Measurements from ENCODE around the gene PIEZO2.
"Not testable (repeated sequence)": the region's sequence is repeated elsewhere in the genome, so short reads cannot be mapped to it uniquely, and the experiment has no call there.

Gene PIEZO2

GRCh38 chr18:10846035-10846434 lies 303.3 kb downstream of the PIEZO2 start:
- H3K36me3 Mint-ChIP-seq, CTCF ChIA-PET, H3K27me3 Mint-ChIP-seq, DNase-seq, H3K27ac Mint-ChIP-seq, H3K4me3 Mint-ChIP-seq, H3K9me3 Mint-ChIP-seq, H3K4me1 Mint-ChIP-seq: not testable (repeated sequence)

GRCh38 chr18:10843565-10843964 lies 305.8 kb downstream of the PIEZO2 start:
- no peaks in the 10 kb centered on the region for H3K36me3 Mint-ChIP-seq
- H3K27ac Mint-ChIP-seq, result no peak overlapping the region
- DNase-seq, result no peak
- H3K4me3 Mint-ChIP-seq, result no peak overlapping the region
- H3K9me3 Mint-ChIP-seq, result no peaks in the 10 kb centered on the region
- H3K4me1 Mint-ChIP-seq, result no peaks in the 10 kb centered on the region
- CTCF ChIA-PET, result no interaction called here
- no peaks in the 10 kb centered on the region for H3K27me3 Mint-ChIP-seq

- Mint-ChIP-seq H3K4me3 (no peak overlapping the region), H3K27me3 (no peaks in the 10 kb centered on the region), H3K9me3 (no peaks in the 10 kb centered on the region), H3K27ac (no peak overlapping the region), H3K36me3 (no peaks in the 10 kb centered on the region), H3K4me1 (no peaks in the 10 kb centered on the region)
- DNase-seq, result no peak
- CTCF ChIA-PET, result no interaction called here
These were observed 306.5 kb downstream of the PIEZO2 start for GRCh38 chr18:10842861-10843260.

GRCh38 chr18:10842371-10842770 lies 307.0 kb downstream of the PIEZO2 start:
- no peak overlapping the region for H3K4me3 Mint-ChIP-seq
- H3K4me1 Mint-ChIP-seq, result no peaks in the 10 kb centered on the region
- no peak overlapping the region for H3K27ac Mint-ChIP-seq
- H3K27me3 Mint-ChIP-seq, result no peaks in the 10 kb centered on the region
- CTCF ChIA-PET, result no interaction called here
- H3K36me3 Mint-ChIP-seq, result no peaks in the 10 kb centered on the region
- DNase-seq, result no peak
- no peaks in the 10 kb centered on the region for H3K9me3 Mint-ChIP-seq

GRCh38 chr18:10841203-10841602 lies 308.2 kb downstream of the PIEZO2 start:
- no peak overlapping the region for H3K27ac Mint-ChIP-seq
- H3K4me3 Mint-ChIP-seq, result no peak overlapping the region
- no peaks in the 10 kb centered on the region for H3K36me3 Mint-ChIP-seq
- H3K9me3 Mint-ChIP-seq, result no peaks in the 10 kb centered on the region
- H3K27me3 Mint-ChIP-seq, result no peaks in the 10 kb centered on the region
- no peak for DNase-seq
- no peaks in the 10 kb centered on the region for H3K4me1 Mint-ChIP-seq
- CTCF ChIA-PET, result no interaction called here

- CTCF ChIA-PET, result no interaction called here
- no peak overlapping the region for H3K4me3 Mint-ChIP-seq
- H3K27me3 Mint-ChIP-seq, result no peaks in the 10 kb centered on the region
- no peaks in the 10 kb centered on the region for H3K9me3 Mint-ChIP-seq
- no peak overlapping the region for H3K27ac Mint-ChIP-seq
- H3K4me1 Mint-ChIP-seq, result no peaks in the 10 kb centered on the region
- no peaks in the 10 kb centered on the region for H3K36me3 Mint-ChIP-seq
- DNase-seq, result no peak
These were observed 308.6 kb downstream of the PIEZO2 start for GRCh38 chr18:10840743-10841142.

GRCh38 chr18:10839421-10839820 lies 309.9 kb downstream of the PIEZO2 start:
- H3K9me3 Mint-ChIP-seq, result no peaks in the 10 kb centered on the region
- CTCF ChIA-PET, result no interaction called here
- DNase-seq, result no peak
- no peak overlapping the region for H3K4me3 Mint-ChIP-seq
- no peaks in the 10 kb centered on the region for H3K36me3 Mint-ChIP-seq
- H3K27ac Mint-ChIP-seq, result no peak overlapping the region
- no peaks in the 10 kb centered on the region for H3K4me1 Mint-ChIP-seq
- no peaks in the 10 kb centered on the region for H3K27me3 Mint-ChIP-seq

GRCh38 chr18:10838553-10838952 lies 310.8 kb downstream of the PIEZO2 start:
- Mint-ChIP-seq H3K9me3 (no peaks in the 10 kb centered on the region), H3K27ac (no peak overlapping the region), H3K27me3 (peaks cover under 1% of the 10 kb centered on the region), H3K4me1 (no peaks in the 10 kb centered on the region), H3K36me3 (no peaks in the 10 kb centered on the region), H3K4me3 (no peak overlapping the region)
- no peak for DNase-seq
- CTCF ChIA-PET, result no interaction called here

GRCh38 chr18:10834128-10834815 lies 315.1 kb downstream of the PIEZO2 start:
- DNase-seq, result no peak
- no peaks in the 10 kb centered on the region for H3K9me3 Mint-ChIP-seq
- no peak overlapping the region for H3K27ac Mint-ChIP-seq
- H3K36me3 Mint-ChIP-seq, result no peaks in the 10 kb centered on the region
- H3K4me3 Mint-ChIP-seq, result no peak overlapping the region
- H3K27me3 Mint-ChIP-seq, result peaks cover 11% of the 10 kb centered on the region
- CTCF ChIA-PET, result no interaction called here
- H3K4me1 Mint-ChIP-seq, result no peaks in the 10 kb centered on the region

GRCh38 chr18:10833656-10834055 lies 315.7 kb downstream of the PIEZO2 start:
- no peak overlapping the region for H3K27ac Mint-ChIP-seq
- no peaks in the 10 kb centered on the region for H3K4me1 Mint-ChIP-seq
- no peaks in the 10 kb centered on the region for H3K9me3 Mint-ChIP-seq
- DNase-seq, result no peak
- H3K27me3 Mint-ChIP-seq, result peaks cover 11% of the 10 kb centered on the region
- CTCF ChIA-PET, result no interaction called here
- H3K36me3 Mint-ChIP-seq, result no peaks in the 10 kb centered on the region
- no peak overlapping the region for H3K4me3 Mint-ChIP-seq

- H3K4me3 Mint-ChIP-seq, result no peak overlapping the region
- H3K27ac Mint-ChIP-seq, result no peak overlapping the region
- no peaks in the 10 kb centered on the region for H3K4me1 Mint-ChIP-seq
- CTCF ChIA-PET, result no interaction called here
- peaks cover 9% of the 10 kb centered on the region for H3K27me3 Mint-ChIP-seq
- DNase-seq, result no peak
- H3K9me3 Mint-ChIP-seq, result no peaks in the 10 kb centered on the region
- H3K36me3 Mint-ChIP-seq, result no peaks in the 10 kb centered on the region
These were observed 323.0 kb downstream of the PIEZO2 start for GRCh38 chr18:10826400-10826799.

GRCh38 chr18:10822456-10822855 lies 326.9 kb downstream of the PIEZO2 start:
- no peak overlapping the region for H3K27ac Mint-ChIP-seq
- CTCF ChIA-PET, result no interaction called here
- H3K4me1 Mint-ChIP-seq, result no peaks in the 10 kb centered on the region
- H3K27me3 Mint-ChIP-seq, result peaks cover 14% of the 10 kb centered on the region
- H3K36me3 Mint-ChIP-seq, result no peaks in the 10 kb centered on the region
- no peak overlapping the region for H3K4me3 Mint-ChIP-seq
- peak; percentile 21 for DNase-seq
- H3K9me3 Mint-ChIP-seq, result no peaks in the 10 kb centered on the region

GRCh38 chr18:10820681-10821080 lies 328.7 kb downstream of the PIEZO2 start:
- Mint-ChIP-seq H3K27ac (no peak overlapping the region), H3K36me3 (no peaks in the 10 kb centered on the region), H3K9me3 (no peaks in the 10 kb centered on the region), H3K4me3 (no peak overlapping the region), H3K4me1 (no peaks in the 10 kb centered on the region), H3K27me3 (peaks cover 14% of the 10 kb centered on the region)
- DNase-seq, result no peak
- CTCF ChIA-PET, result interaction anchor here (1.3 kb wide), 1 partner anchor 34 kb away, joined by 6 read pairs; no protein-coding TSS in a partner anchor

- peaks cover 4% of the 10 kb centered on the region for H3K27me3 Mint-ChIP-seq
- CTCF ChIA-PET, result no interaction called here
- no peak overlapping the region for H3K27ac Mint-ChIP-seq
- no peaks in the 10 kb centered on the region for H3K9me3 Mint-ChIP-seq
- H3K4me3 Mint-ChIP-seq, result no peak overlapping the region
- DNase-seq, result no peak
- no peaks in the 10 kb centered on the region for H3K4me1 Mint-ChIP-seq
- H3K36me3 Mint-ChIP-seq, result no peaks in the 10 kb centered on the region
These were observed 335.0 kb downstream of the PIEZO2 start for GRCh38 chr18:10814336-10814735.

- CTCF ChIA-PET, result no interaction called here
- H3K4me1 Mint-ChIP-seq, result no peaks in the 10 kb centered on the region
- H3K4me3 Mint-ChIP-seq, result no peak overlapping the region
- no peak for DNase-seq
- no peaks in the 10 kb centered on the region for H3K36me3 Mint-ChIP-seq
- no peak overlapping the region for H3K27ac Mint-ChIP-seq
- no peaks in the 10 kb centered on the region for H3K9me3 Mint-ChIP-seq
- no peaks in the 10 kb centered on the region for H3K27me3 Mint-ChIP-seq
These were observed 343.7 kb downstream of the PIEZO2 start for GRCh38 chr18:10805587-10806118.
